Stimulated activated CD8-positive, alpha-beta memory T cell treated with anti-CD3 and anti-CD28 coated beads, Interleukin-4, amount 100 ng/mL, for 4 hours (primary cell): ENCODE data around the gene SEC16A.

Experiments
- DNase-seq, 2 donors: peaks; one replicate each; pipeline ENCODE4 v3.0.0-alpha.2; 2020; ENCODE audit warnings: low read depth in 2 of 2, low spot score in 1 of 2

Gene SEC16A, protein sequence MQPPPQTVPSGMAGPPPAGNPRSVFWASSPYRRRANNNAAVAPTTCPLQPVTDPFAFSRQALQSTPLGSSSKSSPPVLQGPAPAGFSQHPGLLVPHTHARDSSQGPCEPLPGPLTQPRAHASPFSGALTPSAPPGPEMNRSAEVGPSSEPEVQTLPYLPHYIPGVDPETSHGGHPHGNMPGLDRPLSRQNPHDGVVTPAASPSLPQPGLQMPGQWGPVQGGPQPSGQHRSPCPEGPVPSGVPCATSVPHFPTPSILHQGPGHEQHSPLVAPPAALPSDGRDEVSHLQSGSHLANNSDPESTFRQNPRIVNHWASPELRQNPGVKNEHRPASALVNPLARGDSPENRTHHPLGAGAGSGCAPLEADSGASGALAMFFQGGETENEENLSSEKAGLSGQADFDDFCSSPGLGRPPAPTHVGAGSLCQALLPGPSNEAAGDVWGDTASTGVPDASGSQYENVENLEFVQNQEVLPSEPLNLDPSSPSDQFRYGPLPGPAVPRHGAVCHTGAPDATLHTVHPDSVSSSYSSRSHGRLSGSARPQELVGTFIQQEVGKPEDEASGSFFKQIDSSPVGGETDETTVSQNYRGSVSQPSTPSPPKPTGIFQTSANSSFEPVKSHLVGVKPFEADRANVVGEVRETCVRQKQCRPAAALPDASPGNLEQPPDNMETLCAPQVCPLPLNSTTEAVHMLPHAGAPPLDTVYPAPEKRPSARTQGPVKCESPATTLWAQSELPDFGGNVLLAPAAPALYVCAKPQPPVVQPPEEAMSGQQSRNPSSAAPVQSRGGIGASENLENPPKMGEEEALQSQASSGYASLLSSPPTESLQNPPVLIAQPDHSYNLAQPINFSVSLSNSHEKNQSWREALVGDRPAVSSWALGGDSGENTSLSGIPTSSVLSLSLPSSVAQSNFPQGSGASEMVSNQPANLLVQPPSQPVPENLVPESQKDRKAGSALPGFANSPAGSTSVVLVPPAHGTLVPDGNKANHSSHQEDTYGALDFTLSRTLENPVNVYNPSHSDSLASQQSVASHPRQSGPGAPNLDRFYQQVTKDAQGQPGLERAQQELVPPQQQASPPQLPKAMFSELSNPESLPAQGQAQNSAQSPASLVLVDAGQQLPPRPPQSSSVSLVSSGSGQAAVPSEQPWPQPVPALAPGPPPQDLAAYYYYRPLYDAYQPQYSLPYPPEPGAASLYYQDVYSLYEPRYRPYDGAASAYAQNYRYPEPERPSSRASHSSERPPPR (N-terminal part only)

DNA sequence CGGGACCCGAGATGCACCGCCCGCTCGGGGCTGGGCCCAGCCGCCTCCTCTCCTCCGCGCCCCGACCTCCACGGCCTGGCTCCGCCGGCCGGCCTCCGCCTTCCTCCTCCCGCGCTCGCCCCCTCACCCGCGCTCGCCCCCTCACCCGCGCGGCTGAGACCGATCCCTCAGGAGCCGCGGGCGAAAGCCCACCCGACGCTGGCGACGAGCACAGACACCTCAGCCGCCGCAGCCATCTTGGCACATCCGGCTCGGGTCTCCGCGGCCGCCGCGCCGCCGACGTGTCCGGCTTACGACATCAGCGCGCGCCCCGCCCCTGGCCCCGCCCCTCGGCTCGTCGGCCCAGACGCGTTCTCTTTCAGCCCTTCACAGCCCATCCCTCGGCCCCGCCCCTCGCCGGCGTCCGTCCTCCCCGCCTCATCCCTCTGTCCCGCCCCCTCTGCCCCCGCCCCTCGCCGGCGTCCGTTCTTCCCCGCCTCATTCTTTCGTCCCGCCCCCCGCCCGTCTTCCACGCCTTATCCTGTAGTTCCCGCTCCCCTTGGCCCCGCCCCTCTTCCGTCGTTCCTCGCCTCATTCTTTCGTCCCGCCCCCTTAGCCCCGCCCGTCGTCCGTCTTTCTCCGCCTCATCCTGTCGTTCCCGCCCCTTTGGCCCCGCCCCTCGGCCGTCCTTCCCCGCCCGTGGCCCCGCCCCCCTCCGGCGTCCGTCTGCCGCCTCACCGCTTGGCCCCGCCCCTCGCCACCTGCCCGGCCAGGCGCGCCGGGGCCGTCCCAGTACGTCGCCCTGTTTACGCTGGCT is at the start of gene SEC16A:
TSS of gene SEC16A (minus strand) at position 248 of the 796 bp plus-strand sequence. CDS start 5,425 bp downstream, outside the sequence.
- peak; percentile 99 to 100 for DNase-seq

GRCh38 chr9:136531904-136532798 is 49.3 kb upstream of the SEC16A start:
- no peak for DNase-seq

DNA sequence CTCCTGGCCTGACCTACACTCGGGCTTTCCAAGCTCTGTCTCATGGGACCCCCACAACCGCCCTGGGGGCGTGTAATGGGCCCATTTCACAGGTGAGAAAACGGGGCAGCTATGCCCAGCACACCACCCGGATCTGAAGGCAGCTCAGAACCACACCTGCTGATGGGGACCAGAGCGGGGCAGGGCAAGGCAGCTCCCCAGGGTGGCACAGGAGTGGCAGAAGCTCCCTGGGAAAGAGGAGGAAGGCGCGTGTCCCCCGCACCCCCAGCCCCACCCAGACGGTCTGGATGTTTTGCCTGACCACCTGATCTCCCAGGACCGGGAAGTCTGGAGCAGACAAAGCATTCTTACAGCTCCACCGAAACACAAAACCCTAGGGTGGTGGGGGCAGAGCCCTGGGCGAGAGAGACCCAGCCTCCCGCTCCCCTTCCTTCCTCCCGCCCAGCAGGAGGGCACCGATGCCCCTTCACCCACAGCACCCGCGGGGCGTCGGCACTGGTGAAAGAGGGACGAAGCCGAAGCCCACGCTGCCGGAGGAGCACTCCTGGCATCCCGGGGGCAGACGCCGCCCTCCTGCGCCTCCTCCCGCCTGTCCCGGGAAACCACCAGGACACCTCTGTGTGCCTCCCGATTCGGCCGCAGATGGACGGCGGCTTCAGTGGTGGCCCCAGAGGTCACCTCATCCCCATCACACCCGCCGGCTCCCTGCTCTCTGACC is 48.5 kb upstream of the SEC16A start:
- no peak for DNase-seq

DNA sequence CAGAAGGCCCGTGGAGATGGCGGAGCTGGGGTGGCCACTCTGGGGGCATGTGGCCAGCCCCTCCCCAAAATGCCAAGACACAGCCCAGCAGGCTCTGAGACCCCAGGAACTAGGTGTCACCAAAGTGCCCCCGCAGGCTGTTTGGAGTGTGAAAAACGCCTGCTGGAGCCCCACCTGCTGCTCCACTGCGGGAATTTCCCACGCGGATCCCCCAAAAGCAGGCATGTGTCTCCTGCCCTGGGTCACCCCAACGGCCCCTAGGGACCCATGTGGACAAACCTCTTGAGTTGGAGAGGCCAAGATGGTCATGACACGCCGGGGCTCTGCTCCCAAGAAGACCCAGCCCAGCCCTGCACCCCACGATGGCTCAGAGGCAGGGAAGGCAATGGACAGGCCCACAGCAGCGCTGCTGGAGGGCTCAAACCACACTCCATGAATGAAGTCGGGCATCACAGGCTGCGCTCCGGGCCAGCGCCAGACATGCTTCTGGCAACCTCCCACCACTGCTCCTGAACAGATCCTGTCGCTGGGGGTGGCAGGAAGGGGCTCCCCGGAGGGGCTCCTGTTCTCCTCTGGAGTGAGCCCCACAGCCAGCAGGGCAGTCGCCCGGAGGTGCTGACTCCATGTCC is 47.7 kb upstream of the SEC16A start:
- no peak for DNase-seq

DNA sequence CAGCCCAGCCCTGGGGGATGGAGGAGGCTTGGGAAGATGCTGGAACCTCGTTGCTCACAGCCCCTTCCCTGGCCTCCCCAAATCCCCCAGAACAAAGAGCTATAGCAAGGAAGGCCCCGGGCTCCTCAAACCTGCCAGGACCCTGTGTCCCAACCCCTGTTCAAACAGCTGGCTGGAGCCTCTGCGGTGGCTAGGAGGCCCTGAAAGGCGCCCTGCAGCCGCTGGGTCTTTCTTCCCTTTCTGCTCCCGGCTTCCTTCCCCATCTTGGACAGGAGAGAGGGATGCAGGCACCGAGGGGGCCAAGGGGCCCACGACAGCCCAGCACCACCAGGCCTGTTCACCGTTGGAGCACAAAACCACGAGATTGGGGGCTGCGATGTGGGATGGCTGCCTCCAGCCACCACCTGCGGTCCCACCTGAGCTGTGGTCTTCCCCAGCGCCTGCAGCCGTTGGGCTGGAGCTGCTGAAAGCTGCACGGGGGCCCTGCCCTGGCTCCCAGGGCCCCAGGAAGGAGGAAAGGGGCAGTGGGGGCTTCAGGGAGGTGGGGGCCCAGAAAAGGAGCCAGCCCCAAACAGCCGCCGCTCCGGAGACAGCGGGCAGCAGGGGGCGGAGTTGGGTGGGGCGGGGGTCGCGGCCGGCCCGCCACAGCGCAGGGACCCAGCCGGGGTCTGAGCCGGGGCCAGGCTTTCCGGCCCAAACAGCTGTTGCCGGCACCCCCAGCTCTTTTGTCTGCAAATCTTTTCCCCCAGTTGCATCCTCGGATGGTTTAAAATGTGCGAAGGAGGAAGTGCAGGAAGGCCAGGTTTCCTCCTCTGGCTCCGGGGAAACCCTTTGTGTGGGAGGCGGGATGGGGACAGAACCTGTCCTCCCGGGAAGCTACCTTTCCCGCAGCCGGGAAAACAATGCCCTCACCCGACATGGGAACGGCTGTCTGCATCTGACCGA is 46.9 kb upstream of the SEC16A start:
- DNase-seq = no peak

DNA sequence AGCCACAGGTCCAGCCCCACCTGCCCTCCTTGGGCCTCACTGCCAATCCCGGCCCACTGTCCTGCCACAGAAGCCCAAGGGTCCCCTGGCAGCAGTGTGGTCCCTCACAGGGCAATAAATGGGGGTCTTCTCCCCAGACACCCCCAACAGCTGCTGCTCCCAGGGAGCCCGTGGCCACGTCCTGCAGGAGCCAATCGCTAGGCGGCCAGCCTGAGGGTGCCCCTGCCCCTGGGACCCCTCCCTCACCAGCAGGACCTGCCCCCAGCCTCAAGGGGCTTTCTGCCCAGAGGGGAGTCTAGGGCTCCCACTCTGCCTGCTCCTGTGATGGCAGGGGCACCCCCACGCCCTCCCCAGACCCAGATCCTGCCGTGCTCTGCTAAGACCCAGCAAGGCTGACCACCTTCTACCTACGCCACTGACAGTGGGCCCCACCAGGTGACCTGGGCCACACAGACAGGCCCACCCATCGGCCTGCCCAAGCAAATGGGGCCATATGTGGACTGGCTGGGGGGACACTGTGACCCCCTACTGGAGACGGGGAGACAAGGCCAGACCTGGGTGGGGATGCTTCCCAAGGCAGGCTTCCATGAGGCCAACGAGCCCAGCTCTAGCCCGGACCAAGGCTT is 46.0 kb upstream of the SEC16A start:
- no peak for DNase-seq

- no peak for DNase-seq
These were observed 45.2 kb upstream of the SEC16A start for GRCh38 chr9:136527721-136528710.

DNA sequence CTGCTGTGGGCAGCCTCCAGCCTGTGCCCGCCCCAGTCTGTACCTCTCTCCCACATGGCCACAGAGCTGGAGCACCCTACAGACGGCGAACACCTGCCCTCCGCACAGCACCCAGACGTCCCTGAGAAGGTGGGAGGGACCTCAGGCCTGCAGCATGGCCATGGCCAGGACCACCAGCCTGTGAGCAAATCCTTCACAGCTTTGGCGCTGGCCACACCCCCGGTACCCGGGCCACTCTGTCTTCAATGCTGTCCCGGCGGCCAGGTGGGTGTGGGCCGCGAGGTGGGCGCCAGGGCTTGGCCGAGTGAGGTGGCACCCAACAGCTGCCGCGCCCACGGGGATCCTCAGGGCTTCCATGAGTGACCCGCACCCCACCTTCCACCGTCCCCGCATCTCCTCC is 44.3 kb upstream of the SEC16A start:
- no peak for DNase-seq

GRCh38 chr9:136526625-136527066 is 43.8 kb upstream of the SEC16A start:
- no peak for DNase-seq

DNA sequence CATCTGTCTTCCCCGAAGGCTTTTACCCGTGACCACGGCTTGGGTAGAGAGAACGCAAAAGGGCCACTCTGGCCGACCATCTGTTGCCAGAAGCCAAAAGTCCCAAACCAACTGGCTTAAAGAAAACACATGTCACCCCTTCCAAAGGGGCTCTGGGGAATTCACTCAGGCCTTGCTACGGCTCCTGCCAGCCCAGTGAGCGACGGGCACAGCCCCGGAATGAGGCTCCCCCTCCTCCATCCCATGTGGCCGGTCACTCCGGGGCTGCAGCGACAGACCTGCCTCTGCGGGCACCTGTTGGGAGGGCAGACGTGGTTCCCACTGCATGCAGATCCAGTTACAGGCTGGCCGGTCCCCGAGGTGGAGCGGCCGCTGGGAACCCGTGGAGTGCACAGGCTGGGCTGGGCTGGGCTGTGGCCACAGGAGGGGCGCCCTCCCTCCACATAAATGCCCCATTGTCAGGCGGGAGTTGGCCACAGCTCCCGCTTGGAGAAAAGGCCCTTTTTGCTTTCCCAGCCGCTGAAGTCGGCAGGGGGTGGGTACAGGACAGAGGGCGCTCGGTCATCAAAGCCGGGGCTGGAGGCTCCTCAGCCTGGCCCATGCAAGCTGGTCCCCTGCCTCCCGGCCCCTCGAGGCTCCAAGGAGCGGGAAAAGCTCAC is 43.1 kb upstream of the SEC16A start:
- DNase-seq = no peak

- DNase-seq = no peak
These were observed 42.4 kb upstream of the SEC16A start for GRCh38 chr9:136525207-136525606.

GRCh38 chr9:136522314-136523237 is 39.7 kb upstream of the SEC16A start:
- DNase-seq = no peak

- DNase-seq = no peak
These were observed 38.7 kb upstream of the SEC16A start for GRCh38 chr9:136521537-136521936.

- no peak for DNase-seq
These were observed 37.3 kb upstream of the SEC16A start for GRCh38 chr9:136520053-136520540.
